Measurements from ENCODE around the gene COPG2.

Gene COPG2

DNA sequence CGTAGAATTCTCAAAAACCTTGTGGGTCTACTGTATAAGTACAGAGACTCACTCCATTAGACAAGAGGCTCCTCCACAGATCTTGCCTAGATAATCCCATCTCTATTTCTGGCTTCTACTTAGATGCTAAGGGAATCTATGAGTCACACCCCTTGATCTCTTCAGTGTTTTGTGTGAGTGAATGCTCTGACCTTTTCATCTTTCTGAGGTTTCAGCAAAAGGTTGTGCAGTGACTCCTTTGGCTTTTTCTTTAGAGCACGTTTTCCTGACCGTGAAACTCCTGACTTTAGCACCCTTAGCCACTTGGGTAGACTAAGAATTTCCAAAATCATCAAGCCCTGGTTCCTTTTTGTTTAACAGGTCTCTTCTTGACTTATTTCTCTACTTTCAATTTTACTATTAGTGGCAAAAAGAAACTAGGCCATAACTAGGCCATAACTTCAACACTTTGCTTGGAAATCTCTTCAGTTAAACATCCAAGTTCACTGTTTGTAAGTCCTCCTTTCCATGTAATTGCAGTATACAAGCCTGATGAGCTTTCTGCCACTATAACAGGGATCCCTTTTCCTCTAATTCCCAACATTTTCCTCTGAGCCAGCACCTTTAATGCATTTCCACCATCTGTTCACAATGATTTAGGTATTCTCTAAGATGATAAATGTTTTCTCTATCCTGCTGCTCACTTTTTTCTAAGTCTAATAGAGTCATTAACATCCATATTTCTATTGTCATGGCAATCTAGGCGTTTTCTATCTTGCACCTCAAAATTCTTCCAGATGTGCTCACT, 19.4 kb downstream of the COPG2 start:
- Histone ChIP-seq H3K4me1 (ENCODE audit: control insufficient read depth, low read length) (no peaks in the 10 kb centered on the region), H3K79me2 (ENCODE audit: control insufficient read depth, low read length) (no peaks in the 10 kb centered on the region), H3K9me2 (replicated peaks; ENCODE audit: control insufficient read depth, low read length) (no peaks in the 10 kb centered on the region), H3K4me3 (ENCODE audit: low read length) (no peak overlapping the region), H3K36me3 (ENCODE audit: control insufficient read depth, low read length) (peaks cover 5% of the 10 kb centered on the region), H3K27me3 (ENCODE audit: control insufficient read depth, low read length) (no peaks in the 10 kb centered on the region), H3K9me3 (ENCODE audit: control insufficient read depth, insufficient read depth, low read length) (no peaks in the 10 kb centered on the region), H4K20me1 (ENCODE audit: control insufficient read depth, insufficient read depth, low read depth, low read length) (no peaks in the 10 kb centered on the region), H3K27ac (ENCODE audit: low read depth, low read length) (no peak overlapping the region), H3F3A (ENCODE audit: control insufficient read depth, insufficient read depth) (no peaks in the 10 kb centered on the region), H3K4me2 (ENCODE audit: low read length) (no peak overlapping the region)
- no peak for TF ChIP-seq EZH2phosphoT487 (IDR thresholded peaks at IDR 0.05; ENCODE audit: borderline replicate concordance, low read length)
- TF ChIP-seq, protein P1, sequence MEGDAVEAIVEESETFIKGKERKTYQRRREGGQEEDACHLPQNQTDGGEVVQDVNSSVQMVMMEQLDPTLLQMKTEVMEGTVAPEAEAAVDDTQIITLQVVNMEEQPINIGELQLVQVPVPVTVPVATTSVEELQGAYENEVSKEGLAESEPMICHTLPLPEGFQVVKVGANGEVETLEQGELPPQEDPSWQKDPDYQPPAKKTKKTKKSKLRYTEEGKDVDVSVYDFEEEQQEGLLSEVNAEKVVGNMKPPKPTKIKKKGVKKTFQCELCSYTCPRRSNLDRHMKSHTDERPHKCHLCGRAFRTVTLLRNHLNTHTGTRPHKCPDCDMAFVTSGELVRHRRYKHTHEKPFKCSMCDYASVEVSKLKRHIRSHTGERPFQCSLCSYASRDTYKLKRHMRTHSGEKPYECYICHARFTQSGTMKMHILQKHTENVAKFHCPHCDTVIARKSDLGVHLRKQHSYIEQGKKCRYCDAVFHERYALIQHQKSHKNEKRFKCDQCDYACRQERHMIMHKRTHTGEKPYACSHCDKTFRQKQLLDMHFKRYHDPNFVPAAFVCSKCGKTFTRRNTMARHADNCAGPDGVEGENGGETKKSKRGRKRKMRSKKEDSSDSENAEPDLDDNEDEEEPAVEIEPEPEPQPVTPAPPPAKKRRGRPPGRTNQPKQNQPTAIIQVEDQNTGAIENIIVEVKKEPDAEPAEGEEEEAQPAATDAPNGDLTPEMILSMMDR (IDR thresholded peaks at IDR 0.05; ENCODE audit: low read depth, low read length, poor library complexity, severe bottlenecking), result no peak

DNA sequence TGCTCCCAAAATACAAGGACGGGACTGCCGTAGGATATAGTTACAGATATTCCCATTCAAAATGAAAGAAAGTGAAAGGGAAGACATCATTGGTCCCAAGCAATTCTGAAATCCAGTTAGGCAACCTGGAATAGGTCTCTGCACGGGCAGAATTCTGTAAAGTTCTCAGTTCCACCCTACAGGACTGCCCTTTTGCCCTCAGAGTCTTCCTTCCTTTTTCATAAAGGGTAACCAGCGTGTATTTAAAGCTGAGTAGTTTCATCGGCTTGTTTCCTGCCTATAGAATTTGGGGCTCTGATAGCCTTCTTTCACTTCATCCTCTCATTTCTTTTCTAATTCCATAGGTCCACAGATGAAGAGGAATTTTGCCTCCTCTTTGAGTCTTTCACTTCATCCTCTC, 20.0 kb downstream of the COPG2 start:
- no peak overlapping the region for H3K27ac ChIP-seq (ENCODE audit: low read depth, low read length)
- no peaks in the 10 kb centered on the region for H3K4me1 ChIP-seq (ENCODE audit: control insufficient read depth, low read length)
- H3K9me2 ChIP-seq (replicated peaks; ENCODE audit: control insufficient read depth, low read length), result no peaks in the 10 kb centered on the region
- peaks cover 5% of the 10 kb centered on the region for H3K36me3 ChIP-seq (ENCODE audit: control insufficient read depth, low read length)
- H3K27me3 ChIP-seq (ENCODE audit: control insufficient read depth, low read length), result no peaks in the 10 kb centered on the region
- H3F3A ChIP-seq (ENCODE audit: control insufficient read depth, insufficient read depth), result no peaks in the 10 kb centered on the region
- no peaks in the 10 kb centered on the region for H3K9me3 ChIP-seq (ENCODE audit: control insufficient read depth, insufficient read depth, low read length)
- no peaks in the 10 kb centered on the region for H3K79me2 ChIP-seq (ENCODE audit: control insufficient read depth, low read length)
- TF ChIP-seq, protein P1 (IDR thresholded peaks at IDR 0.05; ENCODE audit: low read depth, low read length, poor library complexity, severe bottlenecking), result no peak
- TF ChIP-seq EZH2phosphoT487 (IDR thresholded peaks at IDR 0.05; ENCODE audit: borderline replicate concordance, low read length), result no peak
- no peaks in the 10 kb centered on the region for H4K20me1 ChIP-seq (ENCODE audit: control insufficient read depth, insufficient read depth, low read depth, low read length)
- H3K4me3 ChIP-seq (ENCODE audit: low read length), result no peak overlapping the region
- H3K4me2 ChIP-seq (ENCODE audit: low read length), result no peak overlapping the region

DNA sequence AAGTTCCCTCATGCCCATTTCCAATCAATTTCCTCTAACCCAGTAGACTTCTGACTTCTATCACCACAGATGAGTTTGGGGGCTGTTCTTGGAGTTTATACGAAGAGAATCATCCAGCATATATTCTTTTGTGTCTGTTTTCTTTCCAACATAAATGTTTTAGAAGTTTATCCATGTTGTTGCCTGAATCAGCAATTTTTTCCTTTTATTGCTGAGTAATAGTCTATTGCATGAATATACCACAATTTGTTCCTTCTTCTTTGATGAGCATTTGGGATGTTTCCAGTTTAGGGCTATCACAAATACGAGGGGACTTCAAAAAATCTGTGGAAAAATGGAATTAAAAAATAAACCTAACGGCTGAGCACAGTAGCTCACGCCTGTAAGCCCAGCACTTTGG, 26.2 kb downstream of the COPG2 start:
- no peak overlapping the region for H3K4me2 ChIP-seq (ENCODE audit: low read length)
- H3K27ac ChIP-seq (ENCODE audit: low read depth, low read length), result no peak overlapping the region
- no peaks in the 10 kb centered on the region for H3K36me3 ChIP-seq (ENCODE audit: control insufficient read depth, low read length)
- no peaks in the 10 kb centered on the region; the same call in 1 of the 2 replicates for H3K9me2 ChIP-seq (replicated peaks; ENCODE audit: control insufficient read depth, low read length)
- H3K4me1 ChIP-seq (ENCODE audit: control insufficient read depth, low read length), result no peaks in the 10 kb centered on the region
- H3K79me2 ChIP-seq (ENCODE audit: control insufficient read depth, low read length), result no peaks in the 10 kb centered on the region
- no peaks in the 10 kb centered on the region for H3F3A ChIP-seq (ENCODE audit: control insufficient read depth, insufficient read depth)
- H3K27me3 ChIP-seq (ENCODE audit: control insufficient read depth, low read length), result no peaks in the 10 kb centered on the region
- H3K4me3 ChIP-seq (ENCODE audit: low read length), result no peak overlapping the region
- no peaks in the 10 kb centered on the region for H4K20me1 ChIP-seq (ENCODE audit: control insufficient read depth, insufficient read depth, low read depth, low read length)
- H3K9me3 ChIP-seq (ENCODE audit: control insufficient read depth, insufficient read depth, low read length), result no peaks in the 10 kb centered on the region; the same call in 1 of the 2 replicates
- TF ChIP-seq EZH2phosphoT487 (IDR thresholded peaks at IDR 0.05; ENCODE audit: borderline replicate concordance, low read length), result no peak
- TF ChIP-seq, protein P1 (IDR thresholded peaks at IDR 0.05; ENCODE audit: low read depth, low read length, poor library complexity, severe bottlenecking), result no peak
